Osteocyte (in vitro differentiated cells): ENCODE data around the gene CCS. TPM values are rescaled to one million over a fixed set of nuclear protein-coding genes. Genes with fewer than 3 reads are reported as not detected.
"Not testable (repeated sequence)": the region's sequence is repeated elsewhere in the genome, so short reads cannot be mapped to it uniquely, and the experiment has no call there.

ENCODE experiments used
- DNase-seq: peaks from one replicate; pipeline ENCODE4 v3.0.0; 2021; ENCODE audit warnings: mixed read lengths; ENCODE audit not compliant: unreplicated experiment; ENCODE audit errors: extremely low spot score
- H3K27ac Mint-ChIP-seq: one replicate; pipeline ENCODE4 v1.8.0; 2021; ENCODE audit warnings: mild to moderate bottlenecking, mixed read lengths; ENCODE audit not compliant: unreplicated experiment
- H3K27me3 Mint-ChIP-seq: one replicate; pipeline ENCODE4 v1.8.0; 2021; ENCODE audit warnings: mixed read lengths; ENCODE audit not compliant: unreplicated experiment
- H3K36me3 Mint-ChIP-seq: one replicate; pipeline ENCODE4 v1.8.0; 2021; ENCODE audit warnings: mixed read lengths; ENCODE audit not compliant: unreplicated experiment
- H3K4me1 Mint-ChIP-seq: one replicate; pipeline ENCODE4 v1.8.0; 2021; ENCODE audit warnings: mixed read lengths; ENCODE audit not compliant: unreplicated experiment
- H3K4me3 Mint-ChIP-seq: one replicate; pipeline ENCODE4 v1.8.0; 2021; ENCODE audit warnings: mild to moderate bottlenecking, moderate library complexity, mixed read lengths; ENCODE audit not compliant: unreplicated experiment
- H3K9me3 Mint-ChIP-seq: one replicate; pipeline ENCODE4 v1.8.0; 2021; ENCODE audit warnings: mixed read lengths; ENCODE audit not compliant: unreplicated experiment
- total RNA-seq: library from RNA; stranded (reverse); gene quantifications from 2 replicates; pipeline ENCODE4 v1.2.1, GENCODE V29; 2021
- TF ChIP-seq, protein P1 (sequence below): fragments of 200-600 bp; sonication (generic); IDR thresholded peaks from 2 replicates; pipeline ENCODE4 v1.5.0; 2021; ENCODE audit warnings: antibody characterized with exemption, mild to moderate bottlenecking, moderate library complexity

CCS gene
- total RNA-seq, 1 donor from 2014 or later: 46.8 TPM

DNA sequence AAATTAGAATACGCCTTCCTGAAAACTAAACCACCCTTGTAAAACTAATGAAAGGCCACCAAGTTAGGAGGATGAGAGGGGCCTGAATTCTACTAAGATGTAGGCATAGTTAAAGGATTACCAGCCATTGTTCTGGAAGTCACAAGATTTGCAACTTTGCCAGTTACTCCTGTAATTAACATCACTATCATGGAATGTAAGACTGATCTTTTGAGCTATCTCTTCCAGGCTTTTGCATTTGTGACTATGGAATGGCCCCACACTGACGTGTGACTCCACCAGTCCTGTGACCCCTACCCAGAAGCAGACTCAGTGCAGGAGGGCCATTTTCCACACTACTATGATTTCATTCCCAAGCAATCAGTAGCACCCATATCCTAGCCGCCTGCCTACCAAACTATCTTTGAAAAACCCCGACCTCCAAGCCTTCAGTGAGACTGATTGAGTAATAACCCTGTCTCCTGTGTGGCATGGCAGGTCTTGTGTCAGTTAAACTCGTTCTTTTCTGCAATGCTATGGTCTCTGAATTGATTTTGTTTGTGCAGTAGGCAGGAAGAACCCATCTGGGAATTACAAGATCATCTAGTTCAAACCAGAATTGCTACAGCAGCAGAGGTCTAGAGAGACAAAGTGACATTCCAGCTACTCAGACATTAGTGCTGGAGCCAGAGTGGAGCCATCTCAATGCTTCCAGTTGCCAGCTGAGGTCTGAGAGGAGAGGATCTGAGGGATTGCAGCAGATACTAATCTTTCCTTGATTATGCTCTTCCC, 22.7 kb upstream of the CCS start:
- Mint-ChIP-seq H3K4me3 (no peak overlapping the region), H3K9me3 (no peaks in the 10 kb centered on the region), H3K36me3 (no peaks in the 10 kb centered on the region), H3K27ac (no peak overlapping the region), H3K4me1 (no peaks in the 10 kb centered on the region), H3K27me3 (peaks cover 33% of the 10 kb centered on the region)
- TF ChIP-seq, protein P1, sequence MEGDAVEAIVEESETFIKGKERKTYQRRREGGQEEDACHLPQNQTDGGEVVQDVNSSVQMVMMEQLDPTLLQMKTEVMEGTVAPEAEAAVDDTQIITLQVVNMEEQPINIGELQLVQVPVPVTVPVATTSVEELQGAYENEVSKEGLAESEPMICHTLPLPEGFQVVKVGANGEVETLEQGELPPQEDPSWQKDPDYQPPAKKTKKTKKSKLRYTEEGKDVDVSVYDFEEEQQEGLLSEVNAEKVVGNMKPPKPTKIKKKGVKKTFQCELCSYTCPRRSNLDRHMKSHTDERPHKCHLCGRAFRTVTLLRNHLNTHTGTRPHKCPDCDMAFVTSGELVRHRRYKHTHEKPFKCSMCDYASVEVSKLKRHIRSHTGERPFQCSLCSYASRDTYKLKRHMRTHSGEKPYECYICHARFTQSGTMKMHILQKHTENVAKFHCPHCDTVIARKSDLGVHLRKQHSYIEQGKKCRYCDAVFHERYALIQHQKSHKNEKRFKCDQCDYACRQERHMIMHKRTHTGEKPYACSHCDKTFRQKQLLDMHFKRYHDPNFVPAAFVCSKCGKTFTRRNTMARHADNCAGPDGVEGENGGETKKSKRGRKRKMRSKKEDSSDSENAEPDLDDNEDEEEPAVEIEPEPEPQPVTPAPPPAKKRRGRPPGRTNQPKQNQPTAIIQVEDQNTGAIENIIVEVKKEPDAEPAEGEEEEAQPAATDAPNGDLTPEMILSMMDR: no peak
- no peak for DNase-seq

DNA sequence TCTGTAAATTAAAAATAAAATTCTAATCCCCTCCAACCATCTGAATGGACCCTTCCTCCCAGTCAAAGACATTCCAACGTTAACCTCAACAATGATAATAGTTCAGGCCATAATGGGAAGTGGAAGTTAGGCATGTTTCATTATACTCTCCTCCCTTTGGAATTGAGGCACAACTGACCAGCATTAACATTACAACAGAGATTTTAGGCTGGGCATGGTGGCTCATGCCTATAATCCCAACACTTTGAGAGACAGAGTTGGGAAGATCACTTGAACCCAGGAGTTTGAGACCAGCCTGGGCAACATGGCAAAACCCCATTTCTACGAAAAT, 22.2 kb upstream of the CCS start:
- H3K27ac Mint-ChIP-seq: no peak overlapping the region
- H3K27me3 Mint-ChIP-seq: peaks cover 38% of the 10 kb centered on the region
- no peak for DNase-seq
- no peaks in the 10 kb centered on the region for H3K4me1 Mint-ChIP-seq
- H3K4me3 Mint-ChIP-seq: no peak overlapping the region
- TF ChIP-seq, protein P1: no peak
- H3K9me3 Mint-ChIP-seq: no peaks in the 10 kb centered on the region
- no peaks in the 10 kb centered on the region for H3K36me3 Mint-ChIP-seq

DNA sequence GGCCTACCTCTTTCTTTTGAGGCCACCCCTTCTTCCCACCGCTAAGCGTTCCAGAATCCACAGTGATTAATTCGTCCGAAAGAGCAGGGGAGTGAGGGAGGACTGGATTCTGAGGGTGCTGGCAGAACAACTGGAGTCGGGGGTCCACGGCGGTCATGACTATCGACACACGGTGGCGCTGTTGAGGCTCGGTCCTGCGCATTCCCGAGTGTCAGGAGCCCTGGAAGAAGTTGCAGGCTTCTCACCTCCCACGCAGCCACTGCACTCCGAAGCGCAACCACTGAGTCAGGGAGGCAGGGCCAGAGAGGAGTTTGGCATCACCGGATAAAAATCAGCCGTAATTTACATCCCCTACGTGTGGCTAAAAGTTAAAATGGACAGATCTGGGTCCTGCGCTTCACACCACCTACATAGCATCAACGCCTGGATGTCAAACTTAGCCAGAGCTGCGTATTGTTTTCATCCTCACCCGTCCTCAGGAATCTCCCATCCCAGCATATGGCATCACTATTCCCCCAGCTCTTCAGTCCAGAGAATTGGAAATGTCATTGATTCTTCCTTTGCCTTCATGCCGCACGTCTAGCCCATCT, 13.9 kb upstream of the CCS start:
- no peaks in the 10 kb centered on the region for H3K9me3 Mint-ChIP-seq
- peaks cover 19% of the 10 kb centered on the region for H3K27me3 Mint-ChIP-seq
- peaks cover 6% of the 10 kb centered on the region for H3K4me1 Mint-ChIP-seq
- peak; percentile 93 for DNase-seq
- H3K27ac Mint-ChIP-seq: no peak overlapping the region
- no peak overlapping the region for H3K4me3 Mint-ChIP-seq
- no peaks in the 10 kb centered on the region for H3K36me3 Mint-ChIP-seq
- TF ChIP-seq, protein P1: peak; percentile 87

DNA sequence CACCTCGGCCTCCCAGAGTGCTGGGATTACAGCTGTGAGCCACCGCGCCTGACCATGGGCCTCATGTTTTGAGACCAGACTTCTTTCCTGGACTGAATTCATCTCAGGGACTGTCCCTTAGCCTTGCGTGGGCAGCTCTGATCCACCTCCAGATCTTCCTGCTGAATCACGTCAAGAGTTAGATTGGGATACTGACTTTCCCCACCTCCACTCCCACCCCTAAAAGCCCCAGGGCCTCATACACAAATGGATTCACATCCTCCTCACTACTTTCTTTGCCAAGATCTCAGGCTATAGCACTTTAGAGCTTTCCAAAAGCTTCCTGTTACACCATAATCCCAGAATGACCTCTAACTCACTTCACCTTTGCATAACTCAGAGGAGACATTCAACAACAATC, 12.2 kb upstream of the CCS start:
- TF ChIP-seq, protein P1: no peak
- Mint-ChIP-seq H3K4me3 (no peak overlapping the region), H3K36me3 (no peaks in the 10 kb centered on the region), H3K9me3 (no peaks in the 10 kb centered on the region), H3K27me3 (peaks cover 3% of the 10 kb centered on the region), H3K27ac (no peak overlapping the region), H3K4me1 (peaks cover 6% of the 10 kb centered on the region)
- no peak for DNase-seq

DNA sequence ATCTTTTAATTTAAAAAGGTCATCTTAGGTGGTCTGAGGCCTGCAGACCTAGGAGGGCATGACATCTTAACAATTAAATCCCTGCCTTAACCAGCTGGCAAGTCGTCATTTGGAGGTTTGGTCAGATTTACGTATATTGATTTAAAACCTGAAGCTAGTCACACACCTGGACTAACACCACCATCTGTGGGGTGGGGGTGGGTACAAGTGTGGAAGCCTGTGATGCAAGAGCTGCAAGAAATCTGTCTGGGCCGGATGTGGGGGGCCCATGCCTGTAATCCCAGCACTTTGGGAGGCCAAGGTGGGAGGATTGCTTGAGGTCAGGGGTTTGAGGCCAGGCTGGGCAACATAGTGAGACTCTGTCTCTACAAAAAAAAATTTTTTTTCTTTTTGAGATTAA, 11.7 kb upstream of the CCS start:
- Mint-ChIP-seq H3K4me3 (no peak overlapping the region), H3K36me3 (no peaks in the 10 kb centered on the region), H3K4me1 (peaks cover 6% of the 10 kb centered on the region), H3K27me3 (peaks cover 3% of the 10 kb centered on the region), H3K9me3 (no peaks in the 10 kb centered on the region), H3K27ac (no peak overlapping the region)
- no peak for DNase-seq
- TF ChIP-seq, protein P1: no peak

DNA sequence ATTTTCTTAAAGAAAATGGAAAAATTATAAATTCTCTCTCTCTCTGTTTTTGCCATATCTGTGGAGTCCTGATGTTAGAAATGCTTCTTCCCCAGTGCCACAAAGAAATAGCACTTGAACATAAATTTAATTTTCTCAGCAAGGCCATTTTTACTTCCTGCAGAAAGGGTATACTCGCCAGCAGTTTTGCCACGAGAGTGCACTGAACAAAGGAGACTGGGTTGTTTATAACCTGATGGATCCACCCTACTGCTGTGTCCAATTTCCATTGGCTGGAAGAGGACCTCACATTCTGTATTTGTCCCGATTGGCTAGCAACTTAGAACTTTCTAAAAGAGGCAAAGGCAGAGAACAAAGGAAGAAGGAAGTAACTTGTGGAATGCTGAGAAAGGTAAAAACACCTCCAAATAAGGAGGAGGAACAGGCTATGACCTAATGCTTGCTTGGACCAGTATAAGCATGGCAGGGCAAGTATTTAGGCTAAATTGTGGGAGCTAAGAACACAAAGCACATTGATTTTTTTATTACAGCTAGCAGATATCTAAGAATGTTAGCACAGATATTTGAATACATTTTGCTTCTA, 10.3 kb upstream of the CCS start:
- not testable (repeated sequence) for H3K4me3 Mint-ChIP-seq, H3K36me3 Mint-ChIP-seq, H3K4me1 Mint-ChIP-seq, H3K27me3 Mint-ChIP-seq, DNase-seq, H3K27ac Mint-ChIP-seq, H3K9me3 Mint-ChIP-seq

DNA sequence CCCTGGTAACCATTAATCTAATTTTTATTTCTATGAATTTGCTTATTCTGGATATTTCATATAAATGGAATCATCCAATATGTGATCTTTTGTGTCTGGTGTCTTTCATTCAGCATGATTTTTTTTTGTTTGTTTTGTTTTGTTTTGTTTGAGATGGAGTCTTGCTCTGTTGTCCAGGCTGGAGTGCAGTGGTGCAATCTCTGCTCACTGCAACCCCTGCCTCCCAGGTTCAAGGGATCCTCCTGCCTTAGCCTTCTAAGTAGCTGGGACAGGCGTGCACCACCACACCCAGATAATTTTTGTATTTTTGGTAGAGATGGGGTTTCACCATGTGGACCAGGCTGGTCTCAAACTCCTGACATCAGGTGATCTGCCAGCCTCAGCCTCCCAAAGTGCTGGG, 7.5 kb upstream of the CCS start:
- not testable (repeated sequence) for DNase-seq, H3K36me3 Mint-ChIP-seq, H3K4me1 Mint-ChIP-seq, H3K27ac Mint-ChIP-seq, H3K4me3 Mint-ChIP-seq, H3K9me3 Mint-ChIP-seq, H3K27me3 Mint-ChIP-seq
